HG02588 (cell line): Measurements from ENCODE around the gene DBF4B.

Experiments used
- ATAC-seq: cut with Tn5 transposase; IDR thresholded peaks from one replicate; pipeline ENCODE4 v1.9.1; 2021; ENCODE audit warnings: mild to moderate bottlenecking, moderate library complexity; ENCODE audit not compliant: unreplicated experiment

DBF4B gene

DNA sequence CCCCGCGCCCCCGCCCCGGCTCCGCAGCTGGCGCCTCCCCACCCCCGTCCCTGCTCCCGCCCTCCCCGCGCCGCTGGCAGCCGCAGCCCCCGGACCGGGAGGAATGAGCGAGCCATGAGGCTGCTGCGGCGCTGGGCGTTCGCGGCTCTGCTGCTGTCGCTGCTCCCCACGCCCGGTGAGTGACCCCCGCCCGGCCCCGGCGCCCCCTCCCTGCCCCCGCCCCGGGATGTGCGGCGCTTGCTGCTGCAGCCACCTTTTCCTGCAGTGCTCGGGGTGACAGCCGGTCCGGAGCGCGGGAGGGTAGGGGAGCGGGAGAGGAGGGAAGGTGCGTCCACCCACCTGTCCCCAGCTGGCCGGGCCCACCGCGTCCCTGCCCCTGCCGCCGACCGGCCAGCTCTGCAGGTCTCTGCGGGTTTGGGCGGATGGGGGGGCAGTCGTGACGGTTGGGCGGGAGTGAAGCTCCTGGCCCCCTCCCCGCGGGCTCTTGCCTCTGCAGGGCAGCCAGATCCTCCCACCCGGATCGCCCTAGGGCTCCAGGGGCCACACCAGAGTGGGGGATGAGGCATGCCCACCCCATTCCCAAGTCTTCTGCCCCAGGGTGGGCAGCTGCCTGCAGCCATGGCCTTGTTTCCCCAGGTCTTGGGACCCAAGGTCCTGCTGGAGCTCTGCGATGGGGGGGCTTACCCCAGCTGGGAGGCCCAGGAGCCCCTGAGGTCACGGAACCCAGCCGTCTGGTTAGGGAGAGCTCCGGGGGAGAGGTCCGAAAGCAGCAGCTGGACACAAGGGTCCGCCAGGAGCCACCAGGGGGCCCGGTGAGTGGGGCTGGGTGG, 50.8 kb downstream of the DBF4B start:
- ATAC-seq, result no peak

DNA sequence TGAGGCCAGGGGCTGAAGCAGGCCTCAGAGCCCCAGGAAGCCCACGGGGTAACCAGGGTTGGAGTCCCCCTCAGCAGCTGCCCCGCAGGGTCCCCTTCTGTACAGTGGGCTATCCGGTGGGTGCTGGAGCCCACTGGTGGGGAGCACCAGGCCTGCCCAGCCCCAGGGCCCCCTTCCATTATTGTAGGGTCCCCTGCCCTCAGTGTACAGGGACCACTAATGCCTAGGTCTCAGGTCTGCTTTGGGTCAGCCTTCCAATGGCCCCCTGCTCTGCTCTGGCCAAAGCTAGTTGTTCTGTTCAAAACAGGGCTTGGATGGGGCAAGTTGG, 51.4 kb downstream of the DBF4B start:
- no peak for ATAC-seq

DNA sequence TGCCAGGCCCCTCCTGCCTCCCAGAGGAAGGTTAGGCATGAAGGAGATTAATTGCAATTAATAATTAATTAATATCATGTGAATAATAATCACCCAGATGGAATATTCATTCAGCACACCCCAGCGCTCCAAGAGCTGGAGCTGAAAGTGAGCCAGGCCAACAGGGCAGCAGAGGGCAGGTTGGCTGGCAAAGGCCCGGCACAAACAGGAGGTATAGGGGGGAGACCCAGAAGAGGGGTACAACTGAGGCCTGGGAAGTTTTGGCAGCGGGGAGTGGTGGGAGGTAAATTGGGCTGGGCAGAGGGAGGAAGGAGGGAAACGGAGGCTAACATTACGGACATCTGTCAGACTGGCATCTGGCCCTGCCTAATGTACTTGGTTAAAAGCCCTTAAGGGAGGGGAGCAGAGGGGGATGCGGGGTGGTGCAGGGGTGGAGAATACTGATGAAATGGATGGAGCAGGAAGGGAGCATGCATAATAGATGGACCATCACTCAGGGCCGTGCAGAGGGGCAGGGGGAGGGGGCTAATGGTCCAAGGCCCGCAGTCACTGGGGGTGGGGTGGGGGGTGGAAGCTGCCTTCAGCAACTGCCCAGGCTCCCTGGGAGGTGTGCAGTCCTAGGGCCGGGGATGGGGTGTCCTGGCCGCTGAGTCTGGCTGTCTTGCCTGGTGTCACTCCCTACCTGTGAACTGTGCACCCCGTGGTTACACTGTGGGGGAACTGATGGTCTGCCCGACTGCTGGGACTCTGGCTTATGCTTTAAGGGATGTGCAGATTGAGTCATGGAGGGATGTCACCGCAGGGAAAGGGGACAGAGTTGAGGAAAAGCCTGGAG, 52.2 kb downstream of the DBF4B start:
- no peak for ATAC-seq

DNA sequence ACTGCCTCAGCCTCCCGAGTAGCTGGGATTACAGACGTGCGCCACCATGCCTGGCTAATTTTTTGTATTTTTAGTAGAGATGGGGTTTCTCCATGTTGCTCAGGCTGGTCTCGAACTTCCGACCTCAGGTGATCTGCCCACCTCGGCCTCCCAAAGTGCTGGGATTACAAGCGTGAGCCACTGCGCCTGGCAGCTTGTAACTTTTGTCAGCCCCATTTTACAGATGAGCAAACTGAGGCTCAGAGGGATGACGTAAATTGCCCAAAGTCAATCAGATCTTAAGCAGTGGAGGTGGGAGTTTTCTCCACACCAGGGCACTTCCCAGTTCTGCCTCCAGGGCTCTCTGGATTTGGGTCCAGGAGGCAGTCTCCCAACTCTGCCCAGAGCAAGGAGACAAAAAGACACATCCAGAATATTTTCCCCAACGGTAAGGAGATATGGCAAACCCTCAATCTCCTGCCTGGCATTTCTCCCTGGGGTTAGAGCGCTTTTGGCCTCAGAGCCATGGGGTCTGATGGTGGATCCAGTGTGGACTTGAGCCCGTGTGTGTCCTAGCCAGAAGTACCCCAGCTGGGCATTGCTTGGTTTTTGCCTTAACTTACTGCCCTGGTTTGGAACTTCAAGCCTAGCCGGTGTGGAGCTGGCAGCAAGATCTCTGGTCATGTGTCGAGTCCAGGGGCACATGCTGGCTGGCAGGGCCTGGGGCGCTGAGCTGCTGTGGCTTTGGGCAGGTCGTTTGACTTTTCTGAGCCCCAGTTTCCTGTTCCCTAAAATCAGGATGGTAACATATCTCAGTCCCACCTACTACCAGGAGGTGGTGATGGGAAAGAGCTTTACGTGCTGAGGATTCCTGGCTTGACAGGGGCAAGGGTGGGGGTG, 53.7 kb downstream of the DBF4B start:
- ATAC-seq, result no peak

DNA sequence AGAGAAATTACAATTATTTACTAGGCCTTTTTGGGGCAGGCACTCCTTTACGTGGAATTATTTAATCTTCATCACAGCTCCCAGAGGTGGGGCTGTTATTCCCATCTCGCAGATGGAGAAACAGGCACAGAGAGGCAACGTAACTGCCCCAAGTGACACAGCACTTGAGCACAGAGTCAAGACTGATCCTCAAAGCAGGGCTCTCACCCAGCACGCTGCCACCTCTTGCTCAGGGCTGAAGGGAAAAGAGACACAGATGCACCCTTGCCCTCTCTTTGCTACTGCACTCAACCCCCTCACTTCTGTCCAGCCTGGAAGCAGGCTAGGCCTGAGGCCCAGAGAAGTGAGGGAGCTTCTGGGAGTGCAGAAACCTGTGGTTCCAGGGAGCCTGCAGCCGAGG, 54.7 kb downstream of the DBF4B start:
- ATAC-seq, result no peak

DNA sequence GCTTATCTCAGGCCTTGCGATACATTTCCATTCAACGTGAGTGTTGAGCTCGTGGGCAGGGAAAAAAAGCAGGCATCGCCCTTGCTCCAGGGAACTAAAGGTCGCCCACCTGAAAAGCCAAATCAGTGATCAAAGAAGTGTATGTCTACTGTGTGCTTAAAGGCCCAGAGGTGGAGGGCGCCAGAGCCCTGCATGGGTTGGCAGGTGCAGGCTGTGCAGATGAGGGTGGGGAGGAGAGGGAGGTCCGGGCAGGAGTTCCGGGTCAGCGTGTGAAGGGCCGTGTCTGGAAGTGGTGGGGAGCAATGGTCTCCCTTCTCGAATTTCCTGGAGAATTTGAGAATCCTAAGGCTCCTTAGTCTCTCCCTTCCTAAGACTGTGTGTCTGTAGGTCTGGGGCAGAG, 57.5 kb downstream of the DBF4B start:
- no peak for ATAC-seq

DNA sequence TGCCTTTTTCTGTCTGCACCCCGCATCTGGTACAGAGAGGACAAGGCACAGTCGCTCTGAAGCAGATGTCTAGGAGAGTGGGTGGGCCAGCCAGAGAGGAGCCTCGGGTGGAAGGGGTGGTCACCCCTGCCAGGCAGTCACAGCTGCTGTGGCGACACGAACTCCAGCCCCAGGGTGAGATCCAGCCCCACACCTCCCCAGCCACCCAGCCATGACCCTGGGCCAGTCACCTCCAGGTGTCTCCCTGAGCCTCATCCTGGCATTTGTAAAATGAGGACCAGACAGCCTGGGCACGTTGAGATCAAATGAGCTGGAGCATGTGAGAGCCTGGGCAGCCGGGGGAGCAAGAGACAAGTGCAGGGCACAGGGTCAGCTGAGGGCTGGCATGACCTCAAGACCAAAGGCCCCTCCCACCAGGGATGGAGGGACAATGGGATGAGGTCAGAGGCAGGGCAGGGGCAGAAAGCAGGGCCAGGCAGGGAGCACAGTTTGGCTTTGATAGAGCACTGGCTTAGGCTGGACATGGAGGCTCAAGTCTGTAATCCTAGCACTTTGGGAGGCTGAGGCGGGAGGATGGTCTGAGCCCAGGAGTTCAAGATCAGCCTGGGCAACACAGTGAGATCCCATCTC, 58.1 kb downstream of the DBF4B start:
- no peak for ATAC-seq

DNA sequence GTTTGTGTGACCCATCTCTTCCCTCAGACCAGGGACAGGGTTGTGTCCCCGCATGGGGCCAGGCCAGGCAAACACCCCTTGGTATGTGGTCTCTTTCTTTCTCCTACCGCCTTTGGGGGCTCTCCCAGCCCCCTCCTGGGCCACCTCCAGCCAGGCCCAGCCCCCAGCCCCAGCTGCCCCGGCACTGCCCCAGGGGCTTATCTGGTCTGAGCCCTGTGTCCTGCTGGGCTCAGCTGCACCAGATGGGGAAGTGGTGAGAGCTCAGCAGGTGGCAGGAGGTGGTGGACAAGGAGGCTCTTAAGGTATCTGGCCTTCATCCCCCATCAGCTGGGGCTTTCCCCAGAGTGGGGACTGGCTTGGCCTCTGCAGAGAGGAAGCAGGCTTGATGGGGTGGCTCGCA, 59.0 kb downstream of the DBF4B start:
- no peak for ATAC-seq

DNA sequence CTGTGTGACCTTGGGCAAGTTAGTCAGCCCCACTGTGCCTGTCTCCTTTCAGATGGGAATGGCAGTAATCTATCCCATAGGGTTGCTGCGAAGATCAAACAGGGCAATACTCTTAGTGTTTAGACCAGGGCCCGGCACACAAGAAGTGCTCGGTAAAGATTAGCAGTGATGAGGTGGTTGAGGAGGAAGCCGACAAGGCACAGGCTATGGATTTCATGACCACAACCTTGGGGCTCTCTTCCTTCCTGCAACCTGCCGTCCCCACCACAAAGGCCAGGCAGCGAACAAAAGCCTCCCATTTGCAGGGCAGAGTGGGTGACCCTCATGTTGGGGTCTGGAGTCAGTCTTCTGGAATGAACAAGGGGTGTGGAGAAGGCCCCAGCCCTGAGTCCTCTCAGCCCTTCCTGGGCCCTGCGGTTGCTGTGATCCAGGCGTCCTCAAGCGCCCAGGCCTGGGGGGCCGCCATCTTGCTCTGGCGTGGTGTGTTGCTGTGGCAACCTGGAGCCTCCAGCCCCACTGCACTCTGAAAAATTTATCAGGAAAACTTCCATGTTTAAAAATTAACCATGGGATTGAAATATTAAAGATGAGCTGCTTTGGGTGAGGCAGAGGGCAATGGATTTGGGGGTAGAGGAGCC, 60.2 kb downstream of the DBF4B start:
- ATAC-seq, result no peak

DNA sequence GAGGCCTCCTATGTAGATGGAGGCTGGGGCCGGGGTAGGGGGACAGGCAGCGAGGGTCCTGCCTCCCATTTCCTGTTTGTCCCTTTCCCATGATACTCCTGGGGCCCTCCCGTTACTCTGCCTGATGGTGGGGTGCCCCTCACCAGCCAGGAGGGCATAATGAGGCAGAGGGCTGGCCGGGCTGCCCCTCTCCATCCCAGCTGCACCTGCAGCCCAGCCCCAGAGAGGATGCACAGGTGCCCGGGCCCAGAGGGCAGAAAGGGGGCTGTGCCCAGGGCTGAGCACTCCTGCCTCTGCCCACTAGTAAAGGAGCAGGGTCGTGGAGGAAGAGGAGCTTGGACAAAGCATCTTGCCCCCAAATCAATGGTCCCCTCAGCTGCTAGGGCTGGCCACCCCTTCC, 60.8 kb downstream of the DBF4B start:
- ATAC-seq, result no peak

DNA sequence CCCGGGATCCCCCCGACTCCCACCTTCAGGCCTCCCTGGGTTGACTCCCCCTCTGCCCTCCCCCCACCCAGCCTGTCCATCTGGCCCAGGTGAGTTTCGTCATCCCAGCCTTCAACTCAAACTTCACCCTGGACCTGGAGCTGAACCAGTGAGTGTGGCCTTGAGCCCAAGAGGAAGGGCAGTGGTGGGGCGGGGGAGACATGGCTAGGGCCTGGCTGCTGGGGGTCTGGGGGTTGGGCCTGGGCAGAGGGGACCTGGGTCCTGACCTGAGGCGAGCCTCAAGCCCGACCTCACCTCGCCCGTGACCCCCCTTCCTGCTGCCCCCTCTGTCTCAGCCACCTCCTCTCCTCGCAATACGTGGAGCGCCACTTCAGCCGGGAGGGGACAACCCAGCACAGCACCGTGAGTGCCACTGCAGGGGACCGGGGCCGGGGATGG, 61.2 kb downstream of the DBF4B start:
- no peak for ATAC-seq

DNA sequence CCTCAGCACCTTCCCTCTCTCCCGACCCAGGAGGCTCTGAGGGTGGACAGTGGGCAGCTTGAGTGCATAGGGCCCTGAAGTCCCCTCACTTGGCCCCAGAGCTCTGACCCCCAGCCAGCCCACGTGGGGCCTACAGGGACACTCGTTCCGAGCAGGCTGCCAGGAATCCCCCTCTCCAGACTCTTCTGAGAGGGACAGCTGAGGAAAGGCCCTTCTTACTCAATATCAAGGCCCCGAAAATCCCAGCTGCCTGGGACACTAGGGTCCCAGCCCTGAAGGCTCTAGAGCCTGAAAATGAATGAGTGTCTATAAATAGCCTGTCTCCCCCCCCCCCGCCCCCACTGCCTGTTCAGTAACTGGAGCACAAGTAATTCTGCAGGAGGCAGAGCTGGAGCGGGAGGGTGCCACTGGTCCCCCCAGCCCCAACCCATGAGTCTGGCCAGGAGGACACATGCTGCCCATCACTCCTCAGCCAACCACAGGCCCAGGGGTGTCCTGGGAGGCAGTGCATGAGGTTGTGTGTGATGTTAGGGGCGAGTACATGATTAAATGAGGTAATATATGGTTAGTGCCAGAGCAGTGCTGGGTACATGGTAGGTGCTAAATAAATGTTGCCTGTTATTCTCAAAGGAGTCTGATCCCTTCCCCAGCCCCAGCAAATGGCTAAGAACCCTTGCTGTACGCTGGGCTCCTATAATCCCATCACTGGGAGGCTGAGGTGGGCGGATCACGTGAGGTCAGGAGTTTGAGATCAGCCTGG, 61.9 kb downstream of the DBF4B start:
- ATAC-seq, result no peak

DNA sequence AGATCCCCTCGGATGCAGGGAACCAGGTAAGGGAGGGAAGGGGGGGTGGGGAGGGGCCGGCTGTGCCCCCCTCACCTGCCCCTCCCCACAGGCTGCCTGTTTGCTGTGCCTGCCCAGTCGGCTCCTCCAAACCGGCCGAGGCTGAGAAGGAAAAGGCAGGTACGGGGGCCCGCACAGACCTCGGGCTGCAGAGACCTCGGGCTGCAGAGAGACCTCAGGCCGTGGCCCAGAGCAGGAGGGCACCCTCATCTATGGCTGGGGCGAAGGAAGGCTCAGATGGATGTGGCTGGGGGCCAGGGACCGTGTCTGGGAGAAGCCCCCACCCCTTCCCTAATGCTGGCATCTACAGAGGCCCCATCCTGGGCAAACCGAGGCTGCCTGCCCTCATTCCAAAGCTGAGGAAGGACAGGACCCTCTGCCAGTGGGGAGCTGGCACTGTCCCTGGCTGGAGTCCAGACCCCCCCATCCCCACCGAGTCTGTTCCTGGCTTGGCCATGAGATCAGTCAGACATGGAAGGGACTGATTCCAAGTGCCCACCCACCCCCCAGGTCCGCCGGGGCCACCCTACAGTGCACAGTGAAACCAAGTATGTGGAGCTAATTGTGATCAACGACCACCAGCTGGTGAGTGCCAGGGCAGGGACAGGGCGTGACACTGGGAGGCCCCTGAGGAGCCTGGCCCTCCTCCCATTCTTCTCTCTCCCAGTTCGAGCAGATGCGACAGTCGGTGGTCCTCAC, 64.0 kb downstream of the DBF4B start:
- no peak for ATAC-seq

DNA sequence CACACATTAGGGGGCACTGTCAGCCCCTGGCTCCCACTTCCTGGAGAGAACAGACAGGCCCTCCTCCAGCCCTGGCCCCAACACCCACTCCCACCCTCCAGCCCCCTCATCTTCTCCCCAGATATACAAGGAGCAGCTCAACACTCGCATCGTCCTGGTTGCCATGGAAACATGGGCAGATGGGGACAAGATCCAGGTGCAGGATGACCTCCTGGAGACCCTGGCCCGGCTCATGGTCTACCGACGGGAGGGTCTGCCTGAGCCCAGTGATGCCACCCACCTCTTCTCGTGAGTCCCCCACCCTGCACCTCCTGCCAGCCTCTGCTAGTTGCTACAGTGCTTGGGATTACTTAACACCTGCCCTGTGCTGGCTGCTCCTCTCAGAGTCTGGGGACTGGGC, 64.7 kb downstream of the DBF4B start:
- ATAC-seq, result no peak

DNA sequence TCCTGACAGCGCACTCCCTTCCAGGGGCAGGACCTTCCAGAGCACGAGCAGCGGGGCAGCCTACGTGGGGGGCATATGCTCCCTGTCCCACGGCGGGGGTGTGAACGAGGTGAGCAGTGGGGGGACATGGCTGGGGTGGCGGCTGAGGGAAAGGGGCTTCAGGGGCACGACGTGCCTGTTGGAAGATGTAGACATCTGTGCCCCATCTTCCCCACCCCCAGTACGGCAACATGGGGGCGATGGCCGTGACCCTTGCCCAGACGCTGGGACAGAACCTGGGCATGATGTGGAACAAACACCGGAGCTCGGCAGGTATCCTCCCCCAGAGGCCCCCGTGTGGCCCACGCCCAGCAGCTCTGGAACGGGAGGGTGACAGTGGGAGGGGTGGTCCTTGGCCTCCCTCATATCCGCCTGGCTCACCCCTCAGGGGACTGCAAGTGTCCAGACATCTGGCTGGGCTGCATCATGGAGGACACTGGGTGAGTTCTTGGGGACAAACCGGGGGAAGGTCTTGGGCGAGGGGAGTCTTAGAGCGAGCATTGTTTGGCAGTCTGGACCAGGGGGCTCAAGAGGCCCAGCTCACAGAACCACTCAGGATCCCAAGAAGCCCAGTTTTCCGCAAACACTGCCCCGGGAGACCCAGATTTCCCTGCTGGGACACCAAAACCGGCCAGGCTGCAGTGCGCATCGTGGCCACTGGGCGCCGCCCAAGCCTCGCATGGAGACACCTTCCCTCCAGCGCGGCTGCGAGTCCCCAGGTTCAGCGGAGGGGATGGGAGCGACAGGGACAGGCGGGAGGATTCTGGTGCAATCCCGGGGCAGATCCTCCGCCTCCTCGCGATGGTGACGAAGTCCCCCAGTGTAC, 66.0 kb downstream of the DBF4B start:
- no peak for ATAC-seq

DNA sequence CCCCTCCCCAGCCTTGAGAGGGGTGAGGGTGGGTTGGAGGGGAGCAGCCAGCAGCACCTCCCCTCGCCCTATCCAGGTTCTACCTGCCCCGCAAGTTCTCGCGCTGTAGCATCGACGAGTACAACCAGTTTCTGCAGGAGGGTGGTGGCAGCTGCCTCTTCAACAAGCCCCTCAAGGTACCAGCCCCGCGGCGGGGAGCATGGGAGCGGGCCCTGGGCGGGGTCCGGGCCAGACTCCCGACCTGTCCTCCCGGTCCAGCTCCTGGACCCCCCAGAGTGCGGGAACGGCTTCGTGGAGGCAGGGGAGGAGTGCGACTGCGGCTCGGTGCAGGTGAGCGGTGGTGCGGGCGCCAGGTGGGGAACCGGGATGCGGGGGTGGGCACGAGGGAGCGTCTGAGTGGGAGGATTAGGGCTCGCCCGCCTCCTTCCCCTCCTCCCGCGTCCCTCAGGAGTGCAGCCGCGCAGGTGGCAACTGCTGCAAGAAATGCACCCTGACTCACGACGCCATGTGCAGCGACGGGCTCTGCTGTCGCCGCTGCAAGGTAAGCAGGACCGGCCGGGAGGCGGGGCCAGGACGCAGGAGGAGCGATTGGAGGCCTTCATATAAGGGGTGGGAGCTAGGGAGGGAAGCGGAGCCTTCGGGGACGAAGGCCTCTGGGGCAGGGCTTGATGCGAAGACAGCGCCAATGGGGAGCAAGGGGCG, 66.8 kb downstream of the DBF4B start:
- ATAC-seq, result peak; percentile 80

DNA sequence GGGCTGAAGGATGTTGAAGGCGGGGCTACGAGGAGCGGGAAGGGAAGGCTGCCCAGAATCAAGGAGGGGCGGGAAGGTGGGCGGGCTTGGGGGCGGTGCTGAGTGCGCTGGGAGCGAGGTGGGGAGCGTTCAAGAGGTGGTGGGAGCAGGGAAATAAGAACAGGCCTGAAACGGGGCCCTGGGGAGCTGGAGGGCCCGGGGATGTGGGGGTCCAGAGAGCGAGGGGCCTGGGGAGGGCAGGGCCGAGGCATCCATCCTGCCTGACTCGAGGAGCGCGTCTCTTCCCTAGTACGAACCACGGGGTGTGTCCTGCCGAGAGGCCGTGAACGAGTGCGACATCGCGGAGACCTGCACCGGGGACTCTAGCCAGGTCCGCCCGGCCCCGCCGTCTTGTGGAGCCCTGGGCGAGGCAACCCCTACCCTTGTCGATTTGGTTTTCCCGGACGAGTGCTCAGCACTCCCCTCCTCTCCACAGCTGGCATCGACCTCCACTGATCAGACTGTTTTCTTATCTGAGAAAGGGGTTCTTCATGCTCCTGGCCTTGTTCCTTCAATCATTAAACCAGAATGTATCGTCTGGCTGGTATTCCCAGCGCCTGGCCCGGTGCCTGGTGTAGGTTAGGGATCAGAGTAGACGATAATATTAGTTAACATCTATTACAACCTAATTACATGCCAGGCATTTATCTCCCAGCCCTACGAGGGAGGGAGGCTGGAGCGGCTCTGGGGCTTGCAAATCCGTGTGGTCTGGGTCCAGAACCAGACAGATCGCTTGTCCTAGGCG, 67.6 kb downstream of the DBF4B start:
- ATAC-seq, result no peak
